ENCODE data around the gene ZNF439. TPM values are rescaled to one million over a fixed set of nuclear protein-coding genes. Genes with fewer than 3 reads are reported as not detected.
"Not testable (repeated sequence)": the region's sequence is repeated elsewhere in the genome, so short reads cannot be mapped to it uniquely, and the experiment has no call there.

Gene ZNF439
- total and polyA plus RNA-seq, 3 donors from 2014 or later: 5.9 to 20.1 (median 17.1) TPM

DNA sequence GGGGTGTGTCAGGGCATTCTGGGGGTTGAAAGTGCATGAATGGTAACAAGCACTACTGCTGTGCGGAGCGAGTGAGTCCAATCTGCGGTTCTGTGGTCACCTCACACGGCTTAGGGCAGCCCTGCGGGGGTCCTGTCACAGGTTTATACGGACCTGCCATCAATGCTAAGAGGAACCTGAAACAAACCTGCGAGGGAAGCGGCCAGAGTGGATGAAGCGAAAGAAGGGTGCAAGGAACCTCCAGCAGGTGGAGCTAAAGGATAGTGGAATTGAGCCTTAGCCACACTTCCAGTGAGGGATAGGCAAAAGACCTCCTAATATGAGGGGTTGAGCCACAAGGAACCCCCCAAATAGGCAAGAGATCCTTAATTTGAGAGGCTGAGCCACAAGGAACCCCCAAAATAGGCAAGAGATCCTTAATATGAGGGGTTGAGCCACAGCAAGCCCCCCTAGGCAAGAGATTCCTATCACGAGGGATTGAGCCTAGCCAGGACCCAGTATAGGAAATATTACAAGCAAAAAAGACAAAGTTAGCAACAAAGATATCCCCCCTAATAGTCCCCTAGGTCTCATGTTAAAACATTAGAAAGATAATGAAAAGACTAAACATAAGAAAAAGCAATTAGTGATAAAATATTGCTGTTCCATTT lies 32.8 kb downstream of the ZNF439 start:
- TF ChIP-seq, protein P1, sequence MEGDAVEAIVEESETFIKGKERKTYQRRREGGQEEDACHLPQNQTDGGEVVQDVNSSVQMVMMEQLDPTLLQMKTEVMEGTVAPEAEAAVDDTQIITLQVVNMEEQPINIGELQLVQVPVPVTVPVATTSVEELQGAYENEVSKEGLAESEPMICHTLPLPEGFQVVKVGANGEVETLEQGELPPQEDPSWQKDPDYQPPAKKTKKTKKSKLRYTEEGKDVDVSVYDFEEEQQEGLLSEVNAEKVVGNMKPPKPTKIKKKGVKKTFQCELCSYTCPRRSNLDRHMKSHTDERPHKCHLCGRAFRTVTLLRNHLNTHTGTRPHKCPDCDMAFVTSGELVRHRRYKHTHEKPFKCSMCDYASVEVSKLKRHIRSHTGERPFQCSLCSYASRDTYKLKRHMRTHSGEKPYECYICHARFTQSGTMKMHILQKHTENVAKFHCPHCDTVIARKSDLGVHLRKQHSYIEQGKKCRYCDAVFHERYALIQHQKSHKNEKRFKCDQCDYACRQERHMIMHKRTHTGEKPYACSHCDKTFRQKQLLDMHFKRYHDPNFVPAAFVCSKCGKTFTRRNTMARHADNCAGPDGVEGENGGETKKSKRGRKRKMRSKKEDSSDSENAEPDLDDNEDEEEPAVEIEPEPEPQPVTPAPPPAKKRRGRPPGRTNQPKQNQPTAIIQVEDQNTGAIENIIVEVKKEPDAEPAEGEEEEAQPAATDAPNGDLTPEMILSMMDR (IDR thresholded peaks at IDR 0.05): peak; percentile 55 to 71 (median 68)
- no peak for TF ChIP-seq POLR2A (IDR thresholded peaks at IDR 0.05)
- WGBS, 2 donors: 9 to 12% methylated on average over 10 of the region's 10 CpGs
- Histone ChIP-seq H3K4me1 (no peaks in the 10 kb centered on the region), H3K9me3 (no peaks in the 10 kb centered on the region), H3K27ac (no peak overlapping the region), H3K36me3 (ENCODE audit: low read depth, missing control alignments) (no peaks in the 10 kb centered on the region), H3K27me3 (no peaks in the 10 kb centered on the region), H3K4me3 (peak overlapping the region in 1 of 2 donors; percentile 12)
- peak; percentile 75 for DNase-seq
- intact Hi-C loops (cut with DNase I; ENCODE audit: low total_unique reads): no loop called here

GRCh38 chr19:11882606-11883005 lies 34.1 kb downstream of the ZNF439 start:
- H3K4me3 ChIP-seq: no peak overlapping the region
- no peaks in the 10 kb centered on the region for H3K36me3 ChIP-seq (ENCODE audit: low read depth, missing control alignments)
- WGBS, 2 donors: 80 to 83% methylated on average over 2 of the region's 2 CpGs
- no peaks in the 10 kb centered on the region for H3K9me3 ChIP-seq
- intact Hi-C loops (cut with DNase I; ENCODE audit: low total_unique reads): no loop called here
- H3K27ac ChIP-seq: no peak overlapping the region
- no peak for DNase-seq
- H3K4me1 ChIP-seq: no peaks in the 10 kb centered on the region
- TF ChIP-seq, protein P1 (IDR thresholded peaks at IDR 0.05): no peak
- TF ChIP-seq POLR2A (IDR thresholded peaks at IDR 0.05): no peak
- no peaks in the 10 kb centered on the region for H3K27me3 ChIP-seq

GRCh38 chr19:11887234-11887610 lies 38.7 kb downstream of the ZNF439 start:
- Histone ChIP-seq H3K4me3 (peak overlapping the region; percentile 76 to 82), H3K27ac (peak overlapping the region in 1 of 2 donors; percentile 87), H3K36me3 (ENCODE audit: low read depth, missing control alignments) (no peaks in the 10 kb centered on the region), H3K27me3 (no peaks in the 10 kb centered on the region), H3K4me1 (no peaks in the 10 kb centered on the region), H3K9me3 (no peaks in the 10 kb centered on the region)
- no peak for TF ChIP-seq POLR2A (IDR thresholded peaks at IDR 0.05)
- TF ChIP-seq, protein P1 (IDR thresholded peaks at IDR 0.05): no peak
- 7 to 13% methylated on average over 7 of the region's 7 CpGs for WGBS, 2 donors
- peak; percentile 26 for DNase-seq
- intact Hi-C loops (cut with DNase I; ENCODE audit: low total_unique reads): no loop called here

DNA sequence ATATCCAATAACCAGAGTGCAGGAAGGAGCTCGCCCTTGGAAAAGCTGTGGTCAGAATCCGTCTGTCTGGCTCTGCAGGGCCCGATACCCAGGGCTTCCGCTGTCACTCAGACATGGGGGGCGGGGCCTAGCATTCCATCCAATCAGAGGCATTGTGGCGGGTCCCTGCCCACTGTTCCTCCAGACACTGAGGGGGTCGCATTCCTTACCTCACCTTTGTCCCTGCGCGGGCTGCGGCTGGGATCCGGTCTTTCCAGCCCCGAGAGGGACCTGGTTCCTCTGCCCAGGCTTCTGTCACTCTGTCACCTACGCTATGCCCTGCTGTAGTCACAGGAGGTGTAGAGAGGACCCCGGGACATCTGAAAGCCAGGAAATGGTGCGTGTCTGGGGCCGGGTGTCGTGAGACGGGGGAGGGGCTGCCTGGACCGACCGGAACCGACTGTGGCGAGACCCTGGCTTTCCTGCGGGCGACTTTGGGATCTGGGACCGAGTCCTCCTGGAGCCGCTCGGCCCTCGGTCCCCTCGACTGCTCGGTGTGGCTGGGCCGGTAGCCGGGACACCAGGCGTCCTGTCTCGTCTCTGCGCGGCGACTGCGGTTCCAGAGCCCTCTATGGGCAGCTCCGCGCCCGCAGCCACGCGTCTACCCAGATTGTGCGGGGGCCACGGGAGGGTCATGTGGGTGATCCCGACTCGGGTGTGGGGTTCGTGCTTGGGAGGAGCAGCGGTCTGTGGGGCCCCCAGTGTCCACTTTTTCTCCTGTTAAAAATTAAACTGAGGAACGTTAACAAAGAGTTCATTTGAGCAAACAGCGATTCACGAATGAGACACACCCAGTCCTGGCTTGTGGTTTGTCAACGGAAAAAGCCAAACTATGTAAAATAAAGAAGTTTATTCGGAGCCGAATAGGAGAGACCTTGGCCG lies 39.3 kb downstream of the ZNF439 start, which contains the start of gene ZNF69:
Gene ZNF69, plus strand, starts transcription at position 172 of the 921 bp plus-strand sequence. Its CDS starts 142 bp downstream, at position 314.
- TF ChIP-seq, protein P1 (IDR thresholded peaks at IDR 0.05): no peak
- no peak for TF ChIP-seq POLR2A (IDR thresholded peaks at IDR 0.05)
- Histone ChIP-seq H3K4me1 (no peaks in the 10 kb centered on the region), H3K4me3 (peak within 1 kb of the TSS; percentile 76 to 82), H3K9me3 (no peaks in the 10 kb centered on the region), H3K36me3 (ENCODE audit: low read depth, missing control alignments) (no peaks in the 10 kb centered on the region), H3K27ac (peak within 1 kb of the TSS; percentile 44 to 87), H3K27me3 (no peaks in the 10 kb centered on the region)
- DNase-seq: peak; percentile 97
- intact Hi-C loops (cut with DNase I; ENCODE audit: low total_unique reads): no loop called here
- 0 to 1% methylated on average over 24 to 55 of the region's 56 CpGs for WGBS, 2 donors

DNA sequence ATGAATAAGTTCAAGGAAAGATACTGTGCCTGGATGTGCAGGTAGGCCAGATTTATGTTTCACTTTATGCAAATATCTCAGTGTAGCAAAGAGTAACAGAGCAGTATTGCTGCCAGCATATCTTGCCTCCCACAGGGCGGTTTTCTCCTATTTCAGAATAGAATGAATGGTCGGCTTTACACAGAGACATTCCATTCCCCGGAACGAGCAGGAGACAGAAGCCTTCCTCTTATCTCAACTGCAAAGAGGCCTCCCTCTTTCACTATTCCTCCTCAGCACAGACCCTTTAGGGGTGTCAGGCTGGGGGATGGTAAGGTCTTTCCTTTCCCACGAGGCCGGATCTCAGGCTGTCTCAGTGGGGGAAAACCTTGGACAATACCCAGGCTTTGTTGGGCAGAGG lies 41.4 kb downstream of the ZNF439 start:
- intact Hi-C loops (cut with DNase I; ENCODE audit: low total_unique reads); H3K27ac ChIP-seq; H3K4me3 ChIP-seq; H3K27me3 ChIP-seq; H3K4me1 ChIP-seq; H3K9me3 ChIP-seq; H3K36me3 ChIP-seq (ENCODE audit: low read depth, missing control alignments): not testable (repeated sequence)
- DNase-seq: peak; percentile 76
- WGBS, 2 donors: 41 to 61% methylated on average over 4 to 6 of the region's 6 CpGs
